Measurements from ENCODE around the gene LRG1. TPM values are rescaled to one million over a fixed set of nuclear protein-coding genes. Genes with fewer than 3 reads are reported as not detected.

LRG1 gene
- not detected in 2 replicates for polyA plus RNA-seq
- polyA minus RNA-seq, result 0.49 and 0.58 TPM in 2 replicates

DNA sequence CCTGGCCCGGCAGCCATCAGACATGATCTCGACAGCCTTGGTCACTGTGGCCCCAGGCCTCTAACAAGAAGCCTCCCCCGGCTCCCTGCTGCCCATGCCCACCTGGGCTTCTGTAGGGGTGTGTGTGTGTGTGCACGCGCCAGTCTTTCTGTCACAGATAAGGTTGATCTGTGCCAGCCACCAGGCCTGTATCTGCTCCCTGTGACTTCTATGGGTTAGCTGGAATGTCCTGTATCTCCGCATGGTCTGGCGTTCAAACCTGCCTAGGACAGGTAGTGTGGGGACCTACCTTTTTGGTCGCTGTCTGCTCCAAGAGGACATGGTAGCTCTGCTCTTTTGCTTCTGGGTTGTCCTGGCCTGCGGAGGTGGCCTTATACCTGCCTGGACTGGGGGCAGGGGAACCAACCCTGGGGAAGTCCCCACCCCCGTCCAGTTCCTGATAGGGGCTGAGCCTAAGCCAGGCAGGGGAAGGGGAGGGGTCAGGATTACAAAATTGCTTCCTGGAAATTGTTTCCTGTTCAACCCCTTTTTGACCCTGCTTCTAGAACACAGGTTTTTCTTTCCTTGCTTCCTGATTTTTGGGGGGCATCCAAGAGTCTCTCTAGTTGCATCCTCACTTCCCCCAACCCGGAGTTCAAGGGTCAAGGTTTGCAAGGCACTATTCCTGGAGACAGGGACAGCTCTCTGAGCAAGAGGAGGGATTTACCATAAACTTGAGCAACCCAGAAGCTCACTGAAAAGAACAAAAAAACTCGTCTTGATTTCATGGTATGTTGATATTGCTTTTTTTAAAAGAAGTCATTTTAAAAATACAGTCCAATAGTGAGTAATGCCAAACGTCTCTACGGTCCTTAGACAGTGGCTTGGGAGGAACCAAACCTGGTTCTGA lies at the start of gene LRG1:
TSS of gene LRG1 (minus strand) at position 344 of the 889 bp plus-strand sequence. CDS start at position 321, 23 bp downstream.
- no peak within 1 kb of the TSS for H3K4me3 ChIP-seq (ENCODE audit: low read length)
- H3K27ac ChIP-seq (ENCODE audit: low read length), result no peak within 1 kb of the TSS
- TF ChIP-seq RAD21 (conservative IDR thresholded peaks at IDR 0.05) (no peak), EZH2 (IDR thresholded peaks at IDR 0.05; ENCODE audit: borderline replicate concordance, insufficient read depth, low read length, poor library complexity, severe bottlenecking) (no peak), TAF1 (IDR thresholded peaks at IDR 0.05; ENCODE audit: low read depth) (no peak), REST (IDR thresholded peaks at IDR 0.05; ENCODE audit: borderline replicate concordance) (no peak), MXI1 (conservative IDR thresholded peaks at IDR 0.05; ENCODE audit: poor library complexity, severe bottlenecking) (no peak), POLR2AphosphoS5 (IDR thresholded peaks at IDR 0.05) (no peak), SMC3 (conservative IDR thresholded peaks at IDR 0.05; ENCODE audit: poor library complexity) (no peak), EP300 (conservative IDR thresholded peaks at IDR 0.05; ENCODE audit: poor library complexity, severe bottlenecking) (no peak)
- TF ChIP-seq, protein P1, sequence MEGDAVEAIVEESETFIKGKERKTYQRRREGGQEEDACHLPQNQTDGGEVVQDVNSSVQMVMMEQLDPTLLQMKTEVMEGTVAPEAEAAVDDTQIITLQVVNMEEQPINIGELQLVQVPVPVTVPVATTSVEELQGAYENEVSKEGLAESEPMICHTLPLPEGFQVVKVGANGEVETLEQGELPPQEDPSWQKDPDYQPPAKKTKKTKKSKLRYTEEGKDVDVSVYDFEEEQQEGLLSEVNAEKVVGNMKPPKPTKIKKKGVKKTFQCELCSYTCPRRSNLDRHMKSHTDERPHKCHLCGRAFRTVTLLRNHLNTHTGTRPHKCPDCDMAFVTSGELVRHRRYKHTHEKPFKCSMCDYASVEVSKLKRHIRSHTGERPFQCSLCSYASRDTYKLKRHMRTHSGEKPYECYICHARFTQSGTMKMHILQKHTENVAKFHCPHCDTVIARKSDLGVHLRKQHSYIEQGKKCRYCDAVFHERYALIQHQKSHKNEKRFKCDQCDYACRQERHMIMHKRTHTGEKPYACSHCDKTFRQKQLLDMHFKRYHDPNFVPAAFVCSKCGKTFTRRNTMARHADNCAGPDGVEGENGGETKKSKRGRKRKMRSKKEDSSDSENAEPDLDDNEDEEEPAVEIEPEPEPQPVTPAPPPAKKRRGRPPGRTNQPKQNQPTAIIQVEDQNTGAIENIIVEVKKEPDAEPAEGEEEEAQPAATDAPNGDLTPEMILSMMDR (IDR thresholded peaks at IDR 0.05; ENCODE audit: poor library complexity, severe bottlenecking), result no peak
- H3K36me3 ChIP-seq (ENCODE audit: insufficient read depth, low read length), result no peaks in the 10 kb centered on the region
- H3K79me2 ChIP-seq (replicated peaks; ENCODE audit: insufficient read depth, low read length), result no peaks in the 10 kb centered on the region
- no peaks in the 10 kb centered on the region for H3K27me3 ChIP-seq (ENCODE audit: insufficient read depth, low read depth, low read length)
- H3F3A ChIP-seq (ENCODE audit: insufficient read depth, low read length, poor library complexity, severe bottlenecking), result no peaks in the 10 kb centered on the region
- no peaks in the 10 kb centered on the region for H4K20me1 ChIP-seq (ENCODE audit: insufficient read depth)
- no peak within 1 kb of the TSS for H3K9ac ChIP-seq (ENCODE audit: low read length)
- H3K9me2 ChIP-seq (ENCODE audit: insufficient read depth, low read length), result no peaks in the 10 kb centered on the region
- H3K9me3 ChIP-seq (ENCODE audit: low read length), result no peaks in the 10 kb centered on the region
- H3K4me2 ChIP-seq (ENCODE audit: low read length), result no peak within 1 kb of the TSS
- H2AFZ ChIP-seq (ENCODE audit: low read depth, low read length), result no peak within 1 kb of the TSS

- H3K9me2 ChIP-seq (ENCODE audit: insufficient read depth, low read length), result no peaks in the 10 kb centered on the region
- H4K20me1 ChIP-seq (ENCODE audit: insufficient read depth), result no peaks in the 10 kb centered on the region
- H3K79me2 ChIP-seq (replicated peaks; ENCODE audit: insufficient read depth, low read length), result no peaks in the 10 kb centered on the region
- no peak overlapping the region for H2AFZ ChIP-seq (ENCODE audit: low read depth, low read length)
- no peak overlapping the region for H3K4me3 ChIP-seq (ENCODE audit: low read length)
- no peaks in the 10 kb centered on the region for H3K27me3 ChIP-seq (ENCODE audit: insufficient read depth, low read depth, low read length)
- no peak overlapping the region for H3K4me2 ChIP-seq (ENCODE audit: low read length)
- no peaks in the 10 kb centered on the region for H3F3A ChIP-seq (ENCODE audit: insufficient read depth, low read length, poor library complexity, severe bottlenecking)
- no peaks in the 10 kb centered on the region for H3K36me3 ChIP-seq (ENCODE audit: insufficient read depth, low read length)
- H3K27ac ChIP-seq (ENCODE audit: low read length), result no peak overlapping the region
- H3K9ac ChIP-seq (ENCODE audit: low read length), result no peak overlapping the region
- TF ChIP-seq, protein P1 (IDR thresholded peaks at IDR 0.05; ENCODE audit: poor library complexity, severe bottlenecking), result no peak
- TF ChIP-seq SMC3 (conservative IDR thresholded peaks at IDR 0.05; ENCODE audit: poor library complexity) (no peak), TAF1 (IDR thresholded peaks at IDR 0.05; ENCODE audit: low read depth) (no peak), EP300 (conservative IDR thresholded peaks at IDR 0.05; ENCODE audit: poor library complexity, severe bottlenecking) (no peak), RAD21 (conservative IDR thresholded peaks at IDR 0.05) (no peak), EZH2 (IDR thresholded peaks at IDR 0.05; ENCODE audit: borderline replicate concordance, insufficient read depth, low read length, poor library complexity, severe bottlenecking) (no peak), REST (IDR thresholded peaks at IDR 0.05; ENCODE audit: borderline replicate concordance) (no peak), MXI1 (conservative IDR thresholded peaks at IDR 0.05; ENCODE audit: poor library complexity, severe bottlenecking) (no peak), POLR2AphosphoS5 (IDR thresholded peaks at IDR 0.05) (no peak)
- H3K9me3 ChIP-seq (ENCODE audit: low read length), result no peaks in the 10 kb centered on the region
These were observed 48.5 kb upstream of the LRG1 start for GRCh38 chr19:4588291-4588761.

All from neural cell (in vitro differentiated cells).